ENCODE measurements around the gene ACAA1. TPM values are rescaled to one million over a fixed set of nuclear protein-coding genes. Genes with fewer than 3 reads are reported as not detected.

The ACAA1 gene
- total RNA-seq, 1 donor from 2014 or later: 54.2 TPM

GRCh38 chr3:38151667-38152265 is 14.8 kb upstream of the ACAA1 start:
- Histone ChIP-seq H3K27me3 (ENCODE audit: control insufficient read depth, insufficient read depth, low read length) (no peaks in the 10 kb centered on the region), H3K4me3 (ENCODE audit: low read depth, low read length) (no peak overlapping the region), H3K36me3 (ENCODE audit: control insufficient read depth, insufficient read depth, low read length) (no peaks in the 10 kb centered on the region)
- TF ChIP-seq CTCF (IDR thresholded peaks at IDR 0.05; ENCODE audit: insufficient read depth, low read length, severe bottlenecking): no peak
- peak; percentile 98 for DNase-seq (ENCODE audit: low read depth)
- FAIRE-seq: peak; percentile 93

GRCh38 chr3:38150780-38151528 is 14.0 kb upstream of the ACAA1 start:
- H3K36me3 ChIP-seq (ENCODE audit: control insufficient read depth, insufficient read depth, low read length): no peaks in the 10 kb centered on the region
- H3K27me3 ChIP-seq (ENCODE audit: control insufficient read depth, insufficient read depth, low read length): no peaks in the 10 kb centered on the region
- peak; percentile 18 for TF ChIP-seq CTCF (IDR thresholded peaks at IDR 0.05; ENCODE audit: insufficient read depth, low read length, severe bottlenecking)
- no peak for DNase-seq (ENCODE audit: low read depth)
- FAIRE-seq: no peak
- no peak overlapping the region for H3K4me3 ChIP-seq (ENCODE audit: low read depth, low read length)

GRCh38 chr3:38149708-38150107 is 12.8 kb upstream of the ACAA1 start:
- H3K36me3 ChIP-seq (ENCODE audit: control insufficient read depth, insufficient read depth, low read length): no peaks in the 10 kb centered on the region
- DNase-seq (ENCODE audit: low read depth) (no peak), FAIRE-seq (no peak)
- TF ChIP-seq CTCF (IDR thresholded peaks at IDR 0.05; ENCODE audit: insufficient read depth, low read length, severe bottlenecking): no peak
- H3K4me3 ChIP-seq (ENCODE audit: low read depth, low read length): no peak overlapping the region
- no peaks in the 10 kb centered on the region for H3K27me3 ChIP-seq (ENCODE audit: control insufficient read depth, insufficient read depth, low read length)

- FAIRE-seq (no peak), DNase-seq (ENCODE audit: low read depth) (no peak)
- no peak for TF ChIP-seq CTCF (IDR thresholded peaks at IDR 0.05; ENCODE audit: insufficient read depth, low read length, severe bottlenecking)
- Histone ChIP-seq H3K36me3 (ENCODE audit: control insufficient read depth, insufficient read depth, low read length) (no peaks in the 10 kb centered on the region), H3K27me3 (ENCODE audit: control insufficient read depth, insufficient read depth, low read length) (no peaks in the 10 kb centered on the region), H3K4me3 (ENCODE audit: low read depth, low read length) (no peak overlapping the region)
Observed at GRCh38 chr3:38148311-38148882, 11.5 kb upstream of the ACAA1 start.

- no peak for FAIRE-seq
- Histone ChIP-seq H3K27me3 (ENCODE audit: control insufficient read depth, insufficient read depth, low read length) (no peaks in the 10 kb centered on the region), H3K4me3 (ENCODE audit: low read depth, low read length) (no peak overlapping the region), H3K36me3 (ENCODE audit: control insufficient read depth, insufficient read depth, low read length) (no peaks in the 10 kb centered on the region)
- no peak for DNase-seq (ENCODE audit: low read depth)
- TF ChIP-seq CTCF (IDR thresholded peaks at IDR 0.05; ENCODE audit: insufficient read depth, low read length, severe bottlenecking): no peak
Observed at GRCh38 chr3:38147421-38147820, 10.5 kb upstream of the ACAA1 start.
